Activated T-helper 1 cell treated with Interleukin-2 at 50 U/mL for 16 hours (primary cell): ENCODE data around the gene RPGR.

Experiments used
- DNase-seq: peaks from one replicate; pipeline ENCODE4 v3.0.0-alpha.2; 2020; ENCODE audit warnings: low read depth

Gene RPGR

GRCh38 chrX:38327007-38327774 is at the start of gene RPGR:
TSS of gene RPGR (minus strand) at chrX:38327509. CDS start at chrX:38327367, 142 bp downstream.
- peak; percentile 79 for DNase-seq

DNA sequence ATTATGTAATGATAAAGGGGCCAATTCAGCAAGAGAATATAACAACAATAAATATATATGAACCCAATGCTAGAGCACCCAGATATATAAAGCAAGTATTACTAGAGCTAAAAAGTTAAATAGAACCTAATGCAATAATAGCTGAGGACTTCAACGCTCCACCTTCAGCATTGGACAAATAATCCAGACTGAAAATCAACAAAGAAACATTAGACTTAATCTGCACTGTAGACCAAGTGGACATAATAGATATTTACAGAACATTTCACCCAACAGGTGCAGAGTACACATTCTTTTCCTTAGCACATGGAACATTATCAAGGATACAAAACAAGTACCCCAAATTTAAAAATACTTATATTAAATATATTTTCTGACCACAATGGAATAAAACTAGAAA is 49.4 kb upstream of the RPGR start:
- no peak for DNase-seq

DNA sequence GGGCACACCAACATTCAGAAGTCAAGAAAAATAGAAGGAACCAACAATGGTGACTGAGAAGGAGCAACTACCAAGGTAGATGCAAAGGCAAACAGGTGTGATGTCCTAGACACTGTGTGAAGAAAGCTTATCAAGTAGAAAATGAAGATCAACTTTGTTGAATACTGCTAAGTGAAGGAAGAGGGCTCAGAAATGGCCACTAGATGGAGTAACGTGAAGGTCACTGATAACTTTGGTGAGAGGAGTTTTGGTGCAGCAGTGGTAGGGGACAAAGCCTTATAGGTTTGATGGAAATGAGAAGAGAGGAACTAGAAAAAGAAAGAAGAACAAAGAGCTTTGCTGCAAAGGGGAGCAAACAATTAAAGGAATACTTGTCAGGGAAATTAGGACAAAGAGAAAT is 48.6 kb upstream of the RPGR start:
- no peak for DNase-seq

DNA sequence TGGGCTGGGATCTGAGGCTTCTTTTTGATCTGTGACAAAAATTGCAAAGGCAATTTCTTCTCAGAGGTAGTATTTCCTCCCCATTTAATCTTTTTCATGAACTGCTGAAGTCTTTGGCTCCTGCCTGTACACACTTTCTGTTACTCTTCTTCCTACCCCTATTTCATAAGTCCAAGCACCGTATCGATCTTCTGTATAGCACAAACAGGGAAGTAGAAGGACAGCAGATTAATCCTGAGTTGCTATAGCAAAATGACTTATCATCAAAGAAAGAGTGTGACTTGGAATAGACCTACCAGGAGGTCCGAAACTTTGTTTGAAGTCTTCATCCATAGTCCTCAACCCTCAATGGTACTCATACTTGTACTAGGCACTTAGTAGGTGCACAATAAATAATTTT is 47.1 kb upstream of the RPGR start:
- no peak for DNase-seq

- no peak for DNase-seq
These were observed 44.3 kb upstream of the RPGR start for GRCh38 chrX:38371641-38372040.

DNA sequence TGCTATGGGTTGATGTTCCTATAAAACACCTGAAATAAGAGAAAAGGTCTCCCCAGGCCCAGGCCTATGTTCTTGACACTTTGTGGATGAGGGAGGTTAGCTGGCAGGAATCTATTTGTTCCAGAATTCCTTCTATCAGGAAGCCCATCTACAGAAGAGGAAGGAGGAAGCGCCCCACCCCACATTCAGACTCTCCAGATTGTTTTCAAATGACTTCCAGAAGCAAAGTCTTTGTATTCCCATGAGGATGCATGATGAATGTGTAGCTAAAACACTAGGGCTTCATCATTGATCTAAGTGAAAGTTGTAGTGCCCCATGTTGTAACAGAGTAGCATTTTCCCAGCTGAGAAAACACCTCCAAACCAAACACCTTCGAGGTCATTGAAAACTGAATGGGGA is 41.5 kb upstream of the RPGR start:
- DNase-seq: no peak

- DNase-seq: no peak
These were observed 38.6 kb upstream of the RPGR start for GRCh38 chrX:38365954-38366353.

DNA sequence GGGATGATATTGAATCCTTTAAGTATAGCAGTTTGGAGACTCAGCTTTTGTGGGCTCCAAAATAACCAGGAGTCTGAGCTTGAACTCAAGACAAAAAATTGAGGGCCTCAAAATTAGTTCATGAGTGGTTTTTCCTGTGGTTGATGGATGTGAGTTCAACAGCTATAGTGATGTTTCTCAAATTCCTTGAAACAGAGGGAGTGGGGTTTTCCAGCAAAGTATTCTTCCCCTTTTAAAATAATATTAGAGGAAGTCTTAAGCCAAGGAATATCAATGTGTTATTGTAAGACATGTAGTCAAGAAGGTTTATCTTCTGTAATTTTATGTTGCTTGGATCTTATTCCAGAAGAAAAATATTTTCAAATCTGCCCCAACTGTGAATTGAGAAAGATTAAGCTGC is 35.7 kb upstream of the RPGR start:
- DNase-seq: no peak

DNA sequence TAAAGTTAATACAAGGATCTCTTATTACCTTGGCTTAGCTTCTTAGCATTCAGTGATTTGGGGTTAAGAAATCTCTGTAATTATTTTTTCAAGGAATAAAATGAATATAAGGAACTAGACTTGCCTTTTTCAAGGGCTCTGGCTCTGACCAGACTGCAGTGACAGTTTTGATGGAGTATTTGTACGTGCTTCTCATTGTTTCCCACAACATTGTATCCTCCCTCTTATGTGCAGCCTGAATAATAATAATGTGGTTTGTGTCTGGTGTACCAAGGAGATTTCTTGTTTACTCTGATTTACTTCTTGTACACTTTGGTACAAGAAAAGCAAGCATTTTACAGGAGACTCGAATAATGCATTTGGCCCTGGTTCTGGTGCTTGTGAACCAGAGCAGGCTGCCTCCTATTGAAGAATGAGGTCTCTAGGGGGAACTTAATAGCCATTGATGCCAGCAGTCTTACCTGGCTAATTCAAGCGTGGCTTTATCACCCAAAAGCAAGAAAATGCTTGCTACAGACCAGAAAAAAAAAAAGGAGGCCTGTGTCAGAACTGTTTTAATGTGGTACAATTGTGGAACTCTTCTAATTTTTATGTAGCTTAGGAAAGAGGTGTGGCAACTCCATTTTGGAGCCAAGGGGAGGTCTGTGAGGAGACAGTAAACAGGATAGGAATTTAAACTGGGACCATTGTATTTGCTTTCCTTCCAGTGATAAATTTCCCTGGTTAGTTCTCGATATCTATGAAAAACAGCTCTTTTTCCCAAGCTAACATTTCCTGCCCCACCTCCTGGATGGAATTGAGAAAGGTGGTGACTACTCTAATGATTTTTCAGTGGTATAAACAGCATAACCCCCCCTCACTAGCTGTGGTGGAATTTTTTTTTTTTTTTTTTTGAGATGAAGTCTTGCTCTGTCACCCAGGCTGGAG is 30.7 kb upstream of the RPGR start:
- no peak for DNase-seq

GRCh38 chrX:38356401-38356800 is 29.1 kb upstream of the RPGR start:
- DNase-seq: no peak

- DNase-seq: no peak
These were observed 25.1 kb upstream of the RPGR start, which contains the start of gene OTC for GRCh38 chrX:38352362-38352761. TSS of gene OTC (plus strand) at chrX:38352604. CDS start at chrX:38352697, 93 bp downstream.

- no peak for DNase-seq
These were observed 24.0 kb upstream of the RPGR start for GRCh38 chrX:38351346-38351745.

- DNase-seq: no peak
These were observed 19.8 kb upstream of the RPGR start for GRCh38 chrX:38347136-38347535.

- no peak for DNase-seq
These were observed 18.8 kb upstream of the RPGR start for GRCh38 chrX:38346150-38346549.

GRCh38 chrX:38342853-38343778 is 15.8 kb upstream of the RPGR start:
- no peak for DNase-seq

DNA sequence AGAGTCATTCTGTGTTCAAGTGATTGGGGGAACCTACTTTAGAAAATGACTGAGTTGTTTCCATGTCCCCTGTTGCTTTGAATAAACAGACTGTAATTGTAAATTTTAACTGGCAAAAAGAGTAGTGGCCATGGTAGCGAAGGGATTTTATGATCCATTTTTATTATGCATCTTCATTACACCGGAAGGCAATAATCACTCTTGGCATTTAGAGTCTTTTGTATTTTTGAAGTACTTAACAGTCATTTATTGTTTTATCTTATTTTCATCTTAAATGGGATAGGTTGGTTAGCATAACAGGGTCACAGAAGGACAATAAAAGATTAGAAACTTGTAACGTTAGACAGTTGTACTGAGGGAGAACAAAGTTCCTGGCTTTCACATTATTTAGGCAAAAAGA is 14.1 kb upstream of the RPGR start:
- DNase-seq: no peak

GRCh38 chrX:38336538-38337240 is 9.4 kb upstream of the RPGR start:
- no peak for DNase-seq

- no peak for DNase-seq
These were observed 8.1 kb upstream of the RPGR start for GRCh38 chrX:38335382-38335781.

DNA sequence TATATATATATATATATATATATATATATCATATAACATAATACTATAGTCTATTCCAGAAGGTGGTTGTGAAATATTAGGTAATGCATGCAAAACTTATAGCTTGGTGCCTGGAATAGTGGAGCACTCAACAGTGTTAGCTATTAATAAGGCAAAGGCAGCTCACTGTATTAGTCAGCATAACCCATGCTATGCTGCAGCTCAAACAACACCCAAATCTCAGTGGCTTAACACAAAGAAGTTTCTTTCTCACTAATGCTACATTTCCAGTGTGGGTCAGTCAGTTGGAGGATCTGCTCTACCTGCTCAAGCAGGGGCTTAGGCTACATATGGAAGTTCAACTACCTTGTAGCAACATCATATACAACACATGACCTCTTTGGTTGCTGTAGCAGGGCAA is 5.2 kb upstream of the RPGR start:
- DNase-seq: no peak

DNA sequence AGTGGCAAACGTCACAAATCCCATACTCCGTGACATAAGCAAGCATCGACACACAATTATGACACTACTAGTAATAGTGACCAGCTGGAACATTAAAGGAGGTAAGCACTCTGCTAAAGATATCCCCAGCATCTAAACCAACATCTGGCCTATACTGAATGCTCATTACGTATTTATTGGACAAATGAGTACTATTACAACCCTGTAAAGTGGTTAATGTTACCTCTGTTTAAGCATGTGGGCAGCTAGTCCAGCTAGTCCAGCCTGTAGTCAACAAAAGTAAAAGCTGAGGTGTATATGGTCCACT is 419 bp upstream of the RPGR start:
- DNase-seq: no peak

DNA sequence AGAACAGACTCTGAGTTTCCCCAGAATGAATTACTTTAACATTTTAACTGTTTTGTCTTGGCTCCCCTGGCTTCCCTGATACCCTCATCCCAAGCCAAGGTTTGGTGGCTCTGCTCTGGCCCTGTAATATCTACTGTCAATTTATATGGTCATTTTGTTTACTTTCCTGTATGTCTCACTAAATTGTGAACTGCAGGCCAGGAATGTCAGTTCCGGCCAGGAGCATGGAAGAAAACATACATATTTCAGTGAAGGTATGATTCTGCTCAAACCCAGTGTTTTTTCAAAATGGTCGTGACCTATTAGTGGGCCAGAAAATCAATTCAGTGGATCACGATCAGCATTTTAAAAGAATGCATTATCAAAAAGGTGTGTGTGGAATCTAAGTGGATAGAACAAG is 1.2 kb downstream of the RPGR start:
- no peak for DNase-seq

DNA sequence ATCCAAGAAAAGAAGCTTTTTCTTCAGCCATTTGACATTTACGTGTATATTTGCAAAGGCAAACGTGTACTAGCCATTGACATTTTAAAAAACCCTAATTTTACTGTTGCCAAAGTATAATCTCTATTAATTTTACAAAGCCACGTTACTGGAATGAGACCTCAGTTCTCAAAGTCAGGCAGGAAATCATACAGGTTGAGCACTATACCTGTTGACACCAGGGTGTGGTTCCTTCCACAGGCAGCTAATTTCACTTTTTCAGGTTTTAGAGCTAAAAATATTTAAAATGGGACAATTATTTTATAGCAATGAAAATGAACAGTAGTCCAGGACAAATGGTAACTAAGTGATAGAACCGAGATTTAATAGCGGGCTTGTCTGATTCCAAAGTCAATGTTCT is 6.5 kb downstream of the RPGR start:
- DNase-seq: no peak
